Lower leg skin (tissue), 3 donors: ENCODE results near the gene MTOR.

ENCODE experiments used
- CTCF ChIP-seq, 3 donors: fragments of 450-650 bp; IDR thresholded peaks; one replicate each; pipeline ENCODE4 v1.5.1; 2016; ENCODE audit warnings: antibody characterized with exemption in 3 of 3, mild to moderate bottlenecking in 3 of 3, moderate library complexity in 2 of 3
- POLR2A ChIP-seq, 2 donors: fragments of 450-650 bp; IDR thresholded peaks; one replicate each; pipeline ENCODE4 v1.6.1; 2016 to 2017; ENCODE audit warnings: antibody characterized with exemption in 2 of 2, mild to moderate bottlenecking in 1 of 2, moderate library complexity in 1 of 2

- TF ChIP-seq POLR2A (IDR thresholded peaks at IDR 0.05), result no peak
- no peak for TF ChIP-seq CTCF (IDR thresholded peaks at IDR 0.05)
These were observed 46.3 kb downstream of the MTOR start for GRCh38 chr1:11216074-11216473.
